Suprapubic skin (tissue), 4 donors: ENCODE results near the gene ARHGAP22.

Source experiments
- CTCF ChIP-seq, 2 donors: fragments of 200-600 bp in 1 of 2; fragments of 450-650 bp in 1 of 2; sonication (generic) in 1 of 2; IDR thresholded peaks; one replicate each; pipeline ENCODE4 v1.5.1; 2016 to 2019; ENCODE audit warnings: antibody characterized with exemption in 2 of 2, mild to moderate bottlenecking in 1 of 2, moderate library complexity in 1 of 2
- POLR2A ChIP-seq, 2 donors: fragments of 450-650 bp; IDR thresholded peaks; one replicate each; pipeline ENCODE4 v1.6.1; 2017; ENCODE audit warnings: antibody characterized with exemption in 2 of 2, mild to moderate bottlenecking in 2 of 2, moderate library complexity in 2 of 2
- POLR2AphosphoS5 ChIP-seq, 3 donors: sonication (generic); formaldehyde crosslinking; IDR thresholded peaks; one replicate each; pipeline ENCODE4 v1.6.1; 2017; ENCODE audit warnings: antibody characterized with exemption in 3 of 3

- TF ChIP-seq POLR2A (IDR thresholded peaks at IDR 0.05) (no peak), CTCF (IDR thresholded peaks at IDR 0.05) (no peak), POLR2AphosphoS5 (IDR thresholded peaks at IDR 0.05) (no peak)
Observed at GRCh38 chr10:48547061-48547895, 57.6 kb downstream of the ARHGAP22 start.
